Activated T-helper 2 cell treated with anti-CD3 and anti-CD28 coated beads, Interferon-gamma antibody, Interleukin-2, Interleukin-4, amounts not matched to agents 10 μg/mL and 5 μg/mL and 100 μg/mL, durations not matched to agents 14 hours and 24 hours and 36 hours (primary cell): ENCODE measurements around the gene ADRA2B. TPM values are rescaled to one million over a fixed set of nuclear protein-coding genes. Genes with fewer than 3 reads are reported as not detected.

Experiments
- DNase-seq: peaks from one replicate; pipeline ENCODE4 v3.0.0; 2021; ENCODE audit warnings: low spot score
- H3K27ac Mint-ChIP-seq: one replicate; pipeline ENCODE4 v1.8.0; 2021; ENCODE audit warnings: mixed read lengths
- H3K27me3 Mint-ChIP-seq: one replicate; pipeline ENCODE4 v1.8.0; 2021; ENCODE audit warnings: low read depth, mixed read lengths
- H3K36me3 Mint-ChIP-seq: one replicate; pipeline ENCODE4 v1.8.0; 2021; ENCODE audit warnings: low read depth, mixed read lengths
- H3K4me1 Mint-ChIP-seq: one replicate; pipeline ENCODE4 v1.8.0; 2021; ENCODE audit warnings: low read depth, mixed read lengths
- H3K4me3 Mint-ChIP-seq: one replicate; pipeline ENCODE4 v1.8.0; 2021; ENCODE audit warnings: low read depth, mild to moderate bottlenecking, moderate library complexity, mixed read lengths
- H3K9me3 Mint-ChIP-seq: one replicate; pipeline ENCODE4 v1.8.0; 2021; ENCODE audit warnings: mixed read lengths
- intact Hi-C: fragments of 100-400 bp; cut with micrococcal nuclease; formaldehyde crosslinking; loops from one replicate; pipeline ENCODE4 v1.15.1; 2023
- total RNA-seq: library from RNA; stranded (reverse); gene quantifications from 2 replicates; pipeline ENCODE4 v1.2.3, GENCODE V29; 2022

The ADRA2B gene
- total RNA-seq, 1 donor from 2014 or later = 0.21 TPM

- H3K4me1 Mint-ChIP-seq = no peaks in the 10 kb centered on the region
- intact Hi-C loops = no loop called here
- no peaks in the 10 kb centered on the region for H3K36me3 Mint-ChIP-seq
Measured at GRCh38 chr2:96099861-96100798, 16.2 kb downstream of the ADRA2B start.

DNA sequence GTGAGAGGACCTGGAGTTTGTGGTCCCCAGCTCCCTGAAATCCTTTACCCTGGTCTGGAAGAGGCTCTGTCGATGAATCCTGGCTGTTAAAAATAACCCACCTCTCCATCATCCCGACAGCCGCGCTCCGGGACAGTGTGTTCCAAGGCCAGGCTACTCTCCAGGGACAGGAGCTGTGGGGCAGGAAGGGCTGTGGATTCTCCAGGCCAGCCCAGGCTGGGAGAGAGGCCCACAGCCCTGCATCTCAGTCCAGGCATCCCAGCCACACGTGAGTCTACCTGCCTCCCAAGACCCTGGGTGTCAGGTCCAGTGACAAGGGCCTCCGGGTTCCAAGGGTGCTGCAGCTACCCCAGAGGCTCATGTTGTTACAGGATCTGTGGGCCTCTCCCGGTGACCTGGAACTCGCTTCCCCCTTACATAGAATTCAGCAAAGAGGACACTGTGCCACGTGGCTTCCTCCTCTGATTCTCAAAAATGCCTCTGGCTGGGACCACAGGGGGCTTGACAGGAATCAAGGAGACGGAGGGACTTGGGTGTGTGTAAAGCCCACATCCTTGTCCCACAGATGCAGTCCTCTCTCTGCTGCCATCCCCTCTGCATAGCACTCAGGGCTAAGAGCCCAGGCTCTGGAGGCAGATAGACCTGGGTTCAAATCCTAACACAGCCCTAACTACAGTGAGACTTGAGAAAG is 17.3 kb downstream of the ADRA2B start:
- no peak overlapping the region for H3K4me3 Mint-ChIP-seq
- no peaks in the 10 kb centered on the region for H3K36me3 Mint-ChIP-seq
- DNase-seq = peak; percentile 6
- intact Hi-C loops = no loop called here
- no peak overlapping the region for H3K27ac Mint-ChIP-seq
- H3K27me3 Mint-ChIP-seq = peaks cover 10% of the 10 kb centered on the region
- no peaks in the 10 kb centered on the region for H3K4me1 Mint-ChIP-seq
- H3K9me3 Mint-ChIP-seq = no peaks in the 10 kb centered on the region

More at GRCh38 chr2:96099861-96100798, 16.2 kb downstream of the ADRA2B start:
- Mint-ChIP-seq H3K27me3 (peaks cover 5% of the 10 kb centered on the region), H3K9me3 (peaks cover 4% of the 10 kb centered on the region), H3K27ac (no peak overlapping the region), H3K4me3 (no peak overlapping the region)
- DNase-seq = no peak

DNA sequence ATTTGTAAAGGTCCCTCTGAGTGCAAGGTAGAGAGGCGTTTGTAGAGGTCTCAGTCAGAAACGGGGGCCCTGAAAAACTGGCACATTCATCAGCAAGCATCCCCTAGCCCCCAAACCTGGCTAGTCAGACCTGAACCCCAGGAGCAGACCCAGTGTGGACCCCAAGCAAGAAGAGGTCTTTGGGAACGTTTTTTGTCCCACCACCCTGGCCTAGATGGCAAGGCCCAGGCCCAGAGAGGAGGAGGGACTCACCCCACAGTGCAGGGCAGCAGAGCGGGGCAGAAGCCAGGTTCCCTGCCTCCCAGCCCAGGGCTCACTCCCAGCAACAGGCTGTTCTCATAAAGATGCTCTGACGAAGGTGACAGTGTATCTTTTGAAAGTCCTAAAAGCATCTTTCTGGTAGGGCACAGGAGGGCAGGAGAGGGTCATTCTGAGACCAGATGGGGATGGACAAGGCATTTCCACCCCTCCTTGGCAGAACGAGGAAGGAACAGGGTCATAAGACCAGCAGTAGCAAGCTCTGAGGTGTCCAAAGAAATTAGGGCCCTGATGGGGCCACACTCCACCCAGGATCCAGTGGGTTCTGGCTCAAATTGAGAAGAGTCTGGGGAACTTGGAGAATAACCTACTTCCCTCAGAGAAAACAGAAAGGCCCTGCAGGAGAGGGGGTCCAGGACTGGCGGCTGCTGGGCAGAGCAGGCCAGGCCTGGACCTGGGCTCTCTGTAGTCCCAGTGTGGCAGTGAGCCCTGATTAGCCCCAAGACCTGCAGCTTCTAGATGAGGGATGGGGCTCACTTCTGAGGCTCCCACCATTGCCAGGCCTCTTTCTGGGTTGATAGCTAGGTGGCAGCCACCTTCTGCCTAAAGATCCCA is 18.2 kb downstream of the ADRA2B start:
- intact Hi-C loops = no loop called here
- H3K27ac Mint-ChIP-seq = no peak overlapping the region
- peaks cover 15% of the 10 kb centered on the region for H3K27me3 Mint-ChIP-seq
- no peak overlapping the region for H3K4me3 Mint-ChIP-seq
- no peaks in the 10 kb centered on the region for H3K9me3 Mint-ChIP-seq
- H3K4me1 Mint-ChIP-seq = no peaks in the 10 kb centered on the region
- H3K36me3 Mint-ChIP-seq = no peaks in the 10 kb centered on the region
- peak; percentile 4 for DNase-seq

- no peak overlapping the region for H3K27ac Mint-ChIP-seq
Measured at GRCh38 chr2:96097441-96097840, 18.9 kb downstream of the ADRA2B start.

GRCh38 chr2:96095116-96095636 is 21.2 kb downstream of the ADRA2B start:
- H3K4me3 Mint-ChIP-seq = no peak overlapping the region
- intact Hi-C loops = no loop called here
- H3K9me3 Mint-ChIP-seq = no peaks in the 10 kb centered on the region
- DNase-seq = no peak
- H3K27me3 Mint-ChIP-seq = peaks cover 15% of the 10 kb centered on the region
- no peak overlapping the region for H3K27ac Mint-ChIP-seq
- no peaks in the 10 kb centered on the region for H3K36me3 Mint-ChIP-seq
- H3K4me1 Mint-ChIP-seq = no peaks in the 10 kb centered on the region

More at GRCh38 chr2:96097441-96097840, 18.9 kb downstream of the ADRA2B start:
- no peaks in the 10 kb centered on the region for H3K4me1 Mint-ChIP-seq
- peaks cover 15% of the 10 kb centered on the region for H3K27me3 Mint-ChIP-seq
- no peaks in the 10 kb centered on the region for H3K9me3 Mint-ChIP-seq
- DNase-seq = no peak
- intact Hi-C loops = no loop called here
- H3K4me3 Mint-ChIP-seq = no peak overlapping the region
- no peaks in the 10 kb centered on the region for H3K36me3 Mint-ChIP-seq

DNA sequence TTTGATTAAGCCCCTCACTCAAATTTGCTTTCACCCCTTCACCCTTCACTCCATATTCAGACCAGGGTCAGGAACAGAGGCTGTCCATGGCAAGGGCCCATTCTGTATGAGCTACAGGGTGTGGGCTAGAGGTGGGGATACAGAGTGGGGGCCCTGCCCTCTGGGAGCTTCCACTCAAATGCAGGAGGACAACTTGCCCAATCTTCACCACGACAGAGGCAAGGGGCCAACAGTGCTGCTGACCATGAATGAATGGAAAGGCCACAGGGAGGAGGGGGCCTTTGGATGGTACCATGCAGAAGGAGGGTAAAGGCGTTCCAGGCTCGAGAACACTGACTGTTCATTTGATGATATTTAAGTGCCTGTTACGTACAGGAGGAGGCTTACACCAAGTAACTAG is 22.8 kb downstream of the ADRA2B start:
- no peaks in the 10 kb centered on the region for H3K36me3 Mint-ChIP-seq
- peaks cover 15% of the 10 kb centered on the region for H3K27me3 Mint-ChIP-seq
- H3K27ac Mint-ChIP-seq = no peak overlapping the region
- H3K4me3 Mint-ChIP-seq = no peak overlapping the region
- no peak for DNase-seq
- no peaks in the 10 kb centered on the region for H3K9me3 Mint-ChIP-seq
- no peaks in the 10 kb centered on the region for H3K4me1 Mint-ChIP-seq
- intact Hi-C loops = no loop called here

DNA sequence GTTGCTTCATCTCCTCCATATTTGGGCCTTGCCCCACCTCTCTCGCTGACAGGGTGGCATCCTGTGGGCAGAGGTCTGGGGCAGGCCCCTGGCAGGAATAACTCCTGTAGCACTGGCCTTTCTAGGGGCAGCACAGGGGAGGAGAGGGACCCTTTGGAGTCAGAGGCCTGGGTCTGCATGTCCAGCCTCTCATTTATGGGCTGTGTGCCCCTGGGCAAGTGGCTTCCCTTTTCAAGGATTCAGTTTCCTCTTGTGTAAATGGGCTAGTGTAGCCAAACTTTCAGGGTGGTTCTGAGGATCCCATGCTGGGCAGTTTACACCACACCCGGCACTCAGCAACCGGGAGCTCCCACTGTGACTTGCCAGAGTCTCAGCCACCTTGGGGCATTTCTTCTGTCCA is 23.4 kb downstream of the ADRA2B start:
- H3K9me3 Mint-ChIP-seq = no peaks in the 10 kb centered on the region
- H3K36me3 Mint-ChIP-seq = no peaks in the 10 kb centered on the region
- intact Hi-C loops = no loop called here
- no peak overlapping the region for H3K4me3 Mint-ChIP-seq
- no peaks in the 10 kb centered on the region for H3K4me1 Mint-ChIP-seq
- H3K27me3 Mint-ChIP-seq = peaks cover 15% of the 10 kb centered on the region
- DNase-seq = no peak
- no peak overlapping the region for H3K27ac Mint-ChIP-seq

- H3K4me3 Mint-ChIP-seq = no peak overlapping the region
- H3K36me3 Mint-ChIP-seq = no peaks in the 10 kb centered on the region
- H3K4me1 Mint-ChIP-seq = no peaks in the 10 kb centered on the region
- intact Hi-C loops = no loop called here
- peaks cover 15% of the 10 kb centered on the region for H3K27me3 Mint-ChIP-seq
- no peaks in the 10 kb centered on the region for H3K9me3 Mint-ChIP-seq
- H3K27ac Mint-ChIP-seq = no peak overlapping the region
- no peak for DNase-seq
Measured at GRCh38 chr2:96092573-96092877, 23.8 kb downstream of the ADRA2B start.

DNA sequence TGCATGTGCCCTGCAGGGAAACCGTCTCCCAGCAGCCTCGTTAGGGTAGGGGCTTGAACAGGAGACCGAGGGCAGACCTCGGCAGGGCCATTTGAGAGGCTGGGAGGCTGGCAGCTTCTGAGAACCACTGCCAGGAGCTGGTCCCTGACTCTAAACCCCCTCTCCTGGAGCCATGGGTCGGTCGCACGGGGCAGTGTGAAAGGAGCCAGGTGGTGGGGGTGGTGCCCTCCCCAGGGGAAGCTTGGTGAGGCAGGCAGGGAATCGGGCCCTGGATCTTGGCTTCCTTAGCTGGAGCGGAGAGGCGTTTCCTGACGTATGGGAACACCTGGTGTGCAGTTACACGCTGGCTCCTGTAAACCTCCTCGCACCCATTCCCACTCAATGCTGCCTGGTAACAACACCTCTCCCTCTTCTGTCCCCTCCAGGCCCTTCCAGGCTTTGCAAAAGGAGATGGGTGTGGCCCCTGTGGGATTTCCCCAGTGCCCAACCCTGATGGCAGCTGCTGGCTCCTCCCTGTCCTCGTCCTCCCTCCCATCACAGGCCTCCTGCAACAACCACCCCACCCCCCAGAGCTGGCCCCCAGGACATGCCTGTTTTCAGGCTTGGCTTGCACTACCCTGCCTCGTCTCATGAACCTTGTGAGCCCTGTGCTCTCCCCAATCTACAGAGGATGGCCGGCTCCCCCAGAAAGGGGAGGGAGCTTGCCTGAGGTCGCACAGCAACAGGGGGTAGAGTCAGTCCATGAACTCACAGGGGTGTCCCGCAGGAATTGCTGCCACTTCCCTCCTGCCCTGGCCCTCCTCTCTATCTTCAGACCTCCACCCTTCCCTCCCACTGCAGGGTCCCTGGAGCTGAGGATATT is 24.4 kb downstream of the ADRA2B start:
- H3K27ac Mint-ChIP-seq = no peak overlapping the region
- H3K27me3 Mint-ChIP-seq = peaks cover 15% of the 10 kb centered on the region
- no peaks in the 10 kb centered on the region for H3K36me3 Mint-ChIP-seq
- intact Hi-C loops = no loop called here
- H3K4me1 Mint-ChIP-seq = peaks cover 5% of the 10 kb centered on the region
- H3K4me3 Mint-ChIP-seq = no peak overlapping the region
- H3K9me3 Mint-ChIP-seq = no peaks in the 10 kb centered on the region
- no peak for DNase-seq

- Mint-ChIP-seq H3K27me3 (peaks cover 15% of the 10 kb centered on the region), H3K36me3 (no peaks in the 10 kb centered on the region), H3K4me1 (peaks cover 5% of the 10 kb centered on the region), H3K27ac (no peak overlapping the region), H3K4me3 (no peak overlapping the region), H3K9me3 (no peaks in the 10 kb centered on the region)
- intact Hi-C loops = no loop called here
- no peak for DNase-seq
Measured at GRCh38 chr2:96091141-96091710, 25.1 kb downstream of the ADRA2B start.

DNA sequence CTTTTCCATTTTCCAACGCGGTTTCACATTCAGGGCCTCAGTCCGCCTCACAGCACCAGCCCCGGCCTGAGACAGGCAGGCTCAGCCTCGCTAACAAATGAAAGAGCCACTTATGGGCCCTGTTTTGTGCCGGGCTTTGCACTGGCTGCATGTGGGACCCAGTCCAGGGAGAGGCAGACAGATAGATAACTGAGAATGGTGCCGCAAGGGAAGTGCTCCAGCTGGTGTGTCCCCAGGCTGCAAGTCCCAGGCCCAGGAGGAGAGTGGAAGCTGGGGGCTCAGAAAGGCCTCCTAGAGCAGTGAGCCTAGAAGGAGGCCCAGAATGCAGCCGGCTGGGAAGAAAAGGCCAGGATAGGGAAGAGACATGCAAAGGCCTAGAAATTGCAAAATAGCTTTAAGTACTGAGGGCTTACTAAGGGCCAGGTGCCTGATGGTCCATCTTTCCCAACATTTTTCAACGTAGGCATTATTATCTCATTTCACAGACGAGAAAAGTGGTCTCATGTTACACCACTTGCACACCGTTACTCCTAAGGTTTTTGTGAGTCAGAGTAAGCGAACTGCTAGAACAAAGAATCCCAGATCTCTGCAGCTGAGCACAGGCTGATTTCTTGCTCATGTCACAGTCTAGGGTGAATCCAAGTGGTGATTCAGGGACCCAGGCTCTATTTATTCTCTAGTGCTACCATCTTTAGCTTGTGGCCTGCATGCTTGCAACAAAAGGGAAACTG is 26.0 kb downstream of the ADRA2B start:
- H3K36me3 Mint-ChIP-seq = no peaks in the 10 kb centered on the region
- H3K27ac Mint-ChIP-seq = no peak overlapping the region
- intact Hi-C loops = no loop called here
- H3K4me3 Mint-ChIP-seq = no peak overlapping the region
- H3K9me3 Mint-ChIP-seq = no peaks in the 10 kb centered on the region
- H3K4me1 Mint-ChIP-seq = peaks cover 5% of the 10 kb centered on the region
- DNase-seq = no peak
- peaks cover 11% of the 10 kb centered on the region for H3K27me3 Mint-ChIP-seq
